HG03280 (cell line): ENCODE measurements around the gene NXN.
"Not testable (repeated sequence)": the region's sequence is repeated elsewhere in the genome, so short reads cannot be mapped to it uniquely, and the experiment has no call there.

ENCODE experiments used
- ATAC-seq: cut with Tn5 transposase; IDR thresholded peaks from one replicate; pipeline ENCODE4 v1.9.1; 2021; ENCODE audit warnings: mild to moderate bottlenecking, moderate library complexity; ENCODE audit not compliant: unreplicated experiment

Gene NXN

GRCh38 chr17:980406-981291 is 1.1 kb upstream of the NXN start:
- ATAC-seq, result no peak

DNA sequence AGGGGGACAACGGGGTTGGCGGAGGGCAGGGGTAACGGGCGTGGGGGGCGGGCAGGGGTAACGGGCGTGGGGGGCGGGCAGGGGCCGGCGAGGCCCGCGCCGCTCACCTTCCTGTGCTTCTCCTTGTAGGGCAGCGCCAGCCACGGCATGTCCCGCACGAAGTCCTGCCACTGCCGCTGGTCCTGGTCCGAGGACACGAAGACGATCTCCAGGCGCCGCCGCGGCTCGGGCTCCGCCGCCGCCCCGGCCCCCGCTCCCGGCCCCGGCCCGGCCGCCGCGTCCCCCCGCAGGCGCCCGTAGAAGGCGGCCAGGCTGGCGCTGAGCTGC is 401 bp downstream of the NXN start:
- ATAC-seq, result no peak

DNA sequence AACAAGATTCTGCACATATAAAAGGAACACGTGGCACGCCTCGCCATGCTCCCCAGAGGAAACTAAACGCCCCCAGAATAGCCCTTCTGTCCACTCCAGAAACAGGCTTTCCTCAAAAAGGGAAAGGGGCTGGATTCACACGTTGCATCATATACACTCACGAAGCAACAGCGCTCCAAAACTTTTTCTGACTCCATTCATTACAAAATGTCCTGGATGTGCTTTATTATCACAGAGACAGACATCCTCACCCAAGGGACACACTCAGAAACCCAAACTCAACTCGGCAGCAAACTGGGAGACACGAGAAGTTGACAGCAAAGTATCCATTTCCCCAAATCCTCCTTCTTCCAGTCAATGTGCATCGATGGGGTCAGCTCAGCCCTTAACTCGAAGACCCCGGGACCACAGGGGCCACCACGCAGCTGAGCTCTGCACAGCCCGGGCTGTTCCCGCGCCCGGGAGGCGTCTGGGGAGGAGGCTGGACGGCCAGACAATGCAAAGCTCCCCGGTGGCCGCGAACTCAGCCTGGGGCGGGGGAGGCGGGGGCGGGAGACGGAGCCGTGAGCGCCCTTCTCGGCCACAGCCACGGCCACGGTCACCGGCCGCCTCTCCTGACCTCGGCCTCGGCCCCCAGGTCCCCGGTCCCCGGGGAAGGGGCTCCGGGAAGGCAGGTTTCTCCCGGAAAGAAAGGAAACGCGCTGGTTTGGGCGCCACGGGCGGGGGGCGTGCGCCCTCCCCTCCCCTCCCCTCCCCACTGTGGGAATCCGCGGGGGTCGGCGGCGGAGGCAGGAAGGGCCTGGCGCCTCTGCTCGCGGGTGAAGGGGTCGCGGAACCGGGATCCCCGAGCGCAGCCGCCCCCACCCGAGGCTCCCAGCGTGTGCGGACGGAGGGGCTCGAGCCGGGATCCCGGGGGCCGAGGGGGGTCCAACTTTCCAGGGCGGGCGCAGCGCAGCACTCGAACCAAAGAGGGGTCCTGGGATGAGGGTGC is 1.2 kb downstream of the NXN start:
- ATAC-seq, result no peak

- ATAC-seq, result no peak
Observed at GRCh38 chr17:977166-977565, 2.4 kb downstream of the NXN start.

DNA sequence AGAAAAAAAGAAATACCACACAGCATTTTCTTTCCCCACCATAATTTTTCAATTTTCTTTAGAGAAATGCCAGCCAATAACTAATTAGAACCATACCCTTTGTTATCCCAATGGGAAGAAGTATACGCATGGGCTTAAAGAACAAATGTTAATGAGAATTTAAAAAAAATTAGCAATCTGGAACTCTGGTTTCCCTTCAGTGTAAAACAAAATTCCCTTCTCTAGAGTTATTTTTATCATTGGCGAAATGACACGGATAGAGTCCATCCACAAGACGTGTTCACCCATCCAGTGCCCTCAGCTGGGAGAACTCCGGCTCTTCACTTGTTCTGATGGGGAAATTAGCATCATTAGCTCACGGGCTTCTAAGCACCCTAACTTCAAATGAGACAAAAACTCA is 3.3 kb downstream of the NXN start:
- no peak for ATAC-seq

GRCh38 chr17:975371-975915 is 4.1 kb downstream of the NXN start:
- ATAC-seq, result no peak

DNA sequence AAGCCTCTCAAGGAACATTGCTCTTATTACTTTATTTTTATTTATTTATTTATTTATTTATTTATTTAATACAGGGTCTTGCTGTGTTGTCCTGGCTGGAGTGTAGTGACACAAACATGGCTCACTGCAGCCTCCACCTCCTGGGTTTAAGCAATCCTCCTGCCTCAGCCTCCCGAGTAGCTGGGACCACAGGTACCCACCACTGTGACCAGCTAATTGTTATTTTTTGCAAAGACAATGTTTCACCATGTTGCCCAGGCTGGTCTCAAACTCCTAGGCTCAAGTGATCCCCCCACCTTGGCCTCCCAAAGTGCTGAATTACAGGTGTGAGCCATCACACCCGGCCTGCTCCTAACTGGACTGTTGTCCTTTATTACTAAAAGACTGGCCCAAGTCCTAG is 4.8 kb downstream of the NXN start:
- not testable (repeated sequence) for ATAC-seq

- no peak for ATAC-seq
Observed at GRCh38 chr17:973053-973452, 6.5 kb downstream of the NXN start.

DNA sequence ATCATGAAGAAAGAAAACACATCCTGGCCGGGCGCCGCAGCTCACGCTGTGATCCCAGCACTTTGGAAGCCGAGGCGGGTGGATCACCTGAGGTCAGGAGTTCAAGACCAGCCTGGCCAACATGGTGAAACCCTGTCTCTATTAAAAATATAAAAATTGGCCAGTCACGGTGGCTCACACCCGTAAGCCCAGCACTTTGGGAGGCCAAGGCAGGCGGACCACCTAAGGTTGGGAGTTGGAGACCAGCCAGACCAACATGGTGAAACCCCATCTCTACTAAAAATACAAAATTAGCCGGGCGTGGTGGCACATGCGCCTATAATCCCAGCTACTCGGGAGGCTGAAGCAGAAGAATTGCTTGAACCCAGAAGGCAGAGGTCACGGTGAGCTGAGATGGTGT is 7.7 kb downstream of the NXN start:
- not testable (repeated sequence) for ATAC-seq

DNA sequence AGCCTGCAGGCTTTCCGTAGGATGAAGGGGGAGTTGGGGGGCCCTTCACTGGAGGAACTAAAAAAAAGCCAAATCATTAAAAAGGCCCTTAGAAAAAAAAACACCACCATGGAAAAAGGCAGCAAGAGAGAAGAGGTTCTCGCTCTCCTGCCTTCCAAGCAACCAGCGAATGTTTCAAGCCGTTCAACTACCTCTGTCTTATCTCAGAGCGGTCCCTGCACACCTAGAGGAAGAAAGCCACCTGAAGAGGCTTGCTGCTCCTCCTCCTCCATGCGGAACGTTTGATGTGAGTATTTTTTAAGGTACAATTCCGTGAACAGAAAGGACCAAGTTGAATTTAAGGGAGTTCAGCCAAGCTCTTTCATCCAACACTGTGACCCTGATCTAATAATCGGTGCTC is 9.2 kb downstream of the NXN start:
- no peak for ATAC-seq

DNA sequence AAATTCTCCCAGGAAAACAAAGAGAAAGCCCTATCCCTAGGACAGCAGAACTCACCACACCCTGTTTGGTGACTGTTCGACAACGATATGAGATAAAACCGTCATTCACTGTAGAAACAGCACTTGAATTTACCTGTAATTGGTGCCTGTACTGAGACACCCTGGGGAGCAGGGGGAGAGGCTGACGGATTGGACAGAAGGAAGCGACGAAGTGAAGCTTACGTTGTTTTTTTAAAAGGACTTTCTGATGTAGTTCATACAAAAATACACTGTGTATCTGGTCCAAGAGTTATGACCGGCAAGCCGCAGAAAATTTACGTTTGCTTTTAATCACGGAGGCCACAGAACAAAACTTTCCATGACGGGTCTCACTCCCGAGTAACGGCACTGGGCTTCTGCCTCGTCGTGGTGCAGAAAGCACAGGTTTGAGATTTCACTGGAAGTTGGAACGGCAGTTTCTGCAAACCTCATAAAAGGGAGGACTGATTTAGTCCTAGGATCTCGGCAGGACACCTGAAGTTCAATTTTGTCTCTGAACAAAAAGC is 9.7 kb downstream of the NXN start:
- ATAC-seq, result no peak

GRCh38 chr17:968812-969730 is 10.5 kb downstream of the NXN start:
- no peak for ATAC-seq

DNA sequence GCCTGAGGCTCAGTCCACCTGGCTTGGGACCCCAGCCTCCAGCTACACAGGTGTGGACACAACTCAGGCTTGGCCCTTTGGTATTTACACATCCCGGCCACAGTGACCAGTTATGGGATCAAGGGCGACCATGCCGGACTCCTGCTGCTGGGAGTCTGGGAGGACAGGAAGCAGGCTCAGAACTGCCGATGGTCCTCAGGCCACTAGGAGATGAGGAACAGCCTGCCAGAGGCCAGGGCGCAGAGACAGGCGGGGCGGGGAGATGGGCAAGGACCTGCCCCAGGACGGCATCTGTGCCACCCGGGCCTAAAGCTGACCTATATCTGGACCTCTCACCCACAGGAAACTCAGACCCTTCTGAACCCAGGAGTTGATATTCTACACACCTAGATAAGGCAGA is 12.5 kb downstream of the NXN start:
- no peak for ATAC-seq

DNA sequence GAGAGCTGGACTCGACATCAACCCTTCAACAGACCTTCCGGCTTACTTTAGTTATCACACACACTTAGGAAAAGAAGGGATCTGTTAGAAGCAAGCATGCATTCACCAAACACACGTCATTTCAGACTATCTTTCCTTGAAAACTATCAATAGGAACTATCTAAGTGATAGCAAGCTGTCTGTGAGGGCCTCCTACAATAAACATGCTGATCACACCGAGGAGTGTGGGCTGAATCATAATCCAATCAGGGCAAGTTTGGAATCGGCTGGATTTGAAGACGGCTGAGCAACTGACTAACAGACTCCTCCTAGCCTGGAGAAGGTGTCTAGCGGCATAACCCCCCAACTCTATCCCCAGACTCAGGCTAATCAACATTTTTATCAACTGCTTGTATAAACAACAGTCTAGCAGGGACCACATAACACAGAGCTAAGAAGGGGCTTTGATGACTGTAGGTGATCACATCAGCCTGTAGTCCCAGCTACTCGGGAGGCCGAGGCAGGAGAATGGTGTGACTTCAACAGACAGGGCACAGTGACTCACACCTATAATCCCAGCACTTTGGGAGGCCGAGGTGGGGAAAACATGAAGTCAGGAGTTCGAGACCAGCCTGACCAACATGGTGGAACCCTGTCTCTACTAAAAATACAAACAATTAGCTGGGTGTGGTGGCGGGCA is 14.1 kb downstream of the NXN start:
- no peak for ATAC-seq

DNA sequence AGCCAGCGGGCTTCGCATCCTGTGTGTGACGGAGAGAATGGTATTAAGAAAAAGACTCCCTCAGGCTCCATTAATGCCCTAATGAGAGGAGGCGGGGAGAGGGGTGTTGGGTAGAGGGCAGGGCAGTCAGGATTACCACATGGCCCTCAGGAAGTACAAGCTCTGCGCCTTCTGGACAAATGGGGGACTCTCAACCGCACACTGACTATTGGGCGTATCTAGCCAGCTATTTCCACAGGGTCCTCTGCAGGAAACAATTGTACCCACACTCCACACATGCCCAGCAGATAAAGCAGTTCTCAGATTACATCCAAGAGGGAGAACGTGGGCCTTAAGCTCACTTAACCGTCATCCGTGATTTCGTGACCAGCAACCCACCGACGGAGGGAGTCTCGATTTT is 14.7 kb downstream of the NXN start:
- no peak for ATAC-seq

GRCh38 chr17:962670-963069 is 16.9 kb downstream of the NXN start:
- no peak for ATAC-seq

GRCh38 chr17:962166-962565 is 17.4 kb downstream of the NXN start:
- no peak for ATAC-seq

DNA sequence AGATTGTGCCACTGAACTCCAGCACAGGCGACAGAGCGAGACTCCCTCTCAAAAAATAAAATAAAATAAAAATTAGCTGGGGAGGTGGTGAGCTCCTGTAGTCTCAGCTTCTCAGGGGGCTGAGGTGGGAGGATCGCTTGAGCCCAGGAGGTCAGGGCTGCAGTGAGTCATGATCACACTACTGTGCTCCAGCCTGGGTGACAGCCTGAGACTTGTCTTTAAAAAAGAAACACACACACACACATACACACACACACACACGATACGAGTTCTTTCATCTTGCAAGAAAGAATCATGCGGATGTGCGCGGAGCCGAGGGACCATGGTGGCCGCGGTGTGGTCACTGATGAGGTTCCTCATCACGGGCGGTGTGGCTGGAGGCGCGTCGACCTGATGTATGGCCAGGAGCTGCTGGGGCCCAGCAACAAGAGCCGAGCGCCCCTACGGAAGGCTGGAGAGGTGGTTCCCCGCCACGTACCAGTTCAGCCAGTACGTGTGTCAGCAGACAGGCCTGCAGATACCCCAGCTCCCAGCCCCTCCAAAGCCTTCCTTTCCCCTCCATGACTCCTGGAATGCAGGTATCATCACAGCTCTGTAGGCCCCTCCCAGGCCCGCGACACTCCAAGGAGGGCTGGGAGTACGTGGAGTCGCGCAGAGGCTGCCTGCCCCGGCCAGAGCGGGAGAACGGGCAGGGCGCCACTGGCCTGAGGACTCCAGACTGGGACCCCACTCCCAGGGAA is 20.7 kb downstream of the NXN start:
- no peak for ATAC-seq

- no peak for ATAC-seq
Observed at GRCh38 chr17:957856-958421, 21.6 kb downstream of the NXN start.
